DND-41 (cell line): ENCODE results near the gene NUDCD3.
A peak's percentile ranks its signal among the peaks of the same experiment; 100 is the strongest.
"Not testable (repeated sequence)": the region's sequence is repeated elsewhere in the genome, so short reads cannot be mapped to it uniquely, and the experiment has no call there.

Experiments used
- ATAC-seq: fragments of 200-7000 bp; cut with Tn5 transposase; 3 replicates; pipeline ENCODE4 v1.9.1; 2021; ENCODE audit warnings: low read depth; ENCODE audit not compliant: insufficient read depth
- DNase-seq: peaks from one replicate; pipeline ENCODE4 v3.0.0-alpha.2; 2020
- H2AFZ ChIP-seq: 2 replicates; pipeline ENCODE4 v1.6.0; 2012; ENCODE audit warnings: low read depth, low read length
- H3K27ac ChIP-seq: 2 replicates; pipeline ENCODE4 v1.5.1; 2012; ENCODE audit warnings: low read length, inconsistent platforms
- H3K27me3 ChIP-seq: fragments of 200-600 bp; sonication (generic); 2 replicates; pipeline ENCODE4 v1.6.0; 2012; ENCODE audit warnings: low read length, mild to moderate bottlenecking, inconsistent platforms; ENCODE audit not compliant: insufficient read depth, poor library complexity
- H3K36me3 ChIP-seq: 2 replicates; pipeline ENCODE4 v1.5.1; 2012; ENCODE audit warnings: low read length, inconsistent platforms; ENCODE audit not compliant: insufficient read depth
- H3K4me1 ChIP-seq: 2 replicates; pipeline ENCODE4 v1.5.1; 2012; ENCODE audit warnings: mild to moderate bottlenecking, low read length; ENCODE audit not compliant: insufficient read depth
- H3K4me2 ChIP-seq: 2 replicates; pipeline ENCODE4 v1.6.0; 2012; ENCODE audit warnings: mild to moderate bottlenecking, moderate library complexity, low read length, inconsistent platforms; ENCODE audit not compliant: insufficient read depth
- H3K4me3 ChIP-seq, 2 experiments: fragments of 200-600 bp in 1 of 2; shearing (Covaris generic) in 1 of 2; 2 replicates each; pipeline ENCODE4 v1.5.1; 2012 to 2016; ENCODE audit warnings: inconsistent platforms in 2 of 2, low read length in 2 of 2, mild to moderate bottlenecking in 2 of 2, low read depth in 1 of 2, moderate library complexity in 1 of 2
- H3K79me2 ChIP-seq: 2 replicates; pipeline ENCODE4 v1.6.0; 2012; ENCODE audit warnings: low read length, inconsistent platforms; ENCODE audit not compliant: insufficient read depth
- H3K9ac ChIP-seq: 2 replicates; pipeline ENCODE4 v1.6.0; 2012; ENCODE audit warnings: low read depth, mild to moderate bottlenecking, inconsistent platforms, low read length, moderate library complexity
- H3K9me3 ChIP-seq: 2 replicates; pipeline ENCODE4 v1.5.1; 2012; ENCODE audit warnings: low read length, moderate library complexity, mild to moderate bottlenecking, inconsistent platforms; ENCODE audit not compliant: insufficient read depth, severe bottlenecking
- H4K20me1 ChIP-seq: 2 replicates; pipeline ENCODE4 v1.6.0; 2012; ENCODE audit warnings: low read length; ENCODE audit not compliant: insufficient read depth
- CTCF ChIP-seq: IDR thresholded peaks from 2 replicates; pipeline ENCODE4 v1.5.1; 2012; ENCODE audit warnings: borderline replicate concordance, low read length, moderate library complexity, mild to moderate bottlenecking; ENCODE audit not compliant: poor library complexity, severe bottlenecking; ENCODE audit errors: extremely low read depth
- EZH2 ChIP-seq: IDR thresholded peaks from 3 replicates; pipeline ENCODE4 v1.6.1; 2012; ENCODE audit warnings: borderline replicate concordance, low read depth, mild to moderate bottlenecking, moderate library complexity, low read length, inconsistent platforms; ENCODE audit not compliant: severe bottlenecking

NUDCD3 gene

GRCh38 chr7:44511236-44511635 is 20.8 kb upstream of the NUDCD3 start:
- Histone ChIP-seq H3K36me3 (no peaks in the 10 kb centered on the region), H3K4me3 (no peak overlapping the region), H4K20me1 (no peaks in the 10 kb centered on the region), H3K27ac (no peak overlapping the region), H3K4me2 (no peak overlapping the region), H3K9me3 (no peaks in the 10 kb centered on the region), H3K9ac (no peak overlapping the region), H3K4me1 (no peaks in the 10 kb centered on the region), H2AFZ (no peak overlapping the region), H3K79me2 (no peaks in the 10 kb centered on the region), H3K27me3 (no peaks in the 10 kb centered on the region)
- TF ChIP-seq EZH2 (no peak), CTCF (no peak)
- DNase-seq (no peak), ATAC-seq (no peak)

- Histone ChIP-seq H3K4me2 (no peak overlapping the region), H3K27me3 (no peaks in the 10 kb centered on the region), H3K4me3 (no peak overlapping the region), H3K36me3 (no peaks in the 10 kb centered on the region), H3K9me3 (no peaks in the 10 kb centered on the region), H4K20me1 (no peaks in the 10 kb centered on the region), H3K27ac (no peak overlapping the region), H2AFZ (no peak overlapping the region), H3K79me2 (no peaks in the 10 kb centered on the region), H3K4me1 (no peaks in the 10 kb centered on the region), H3K9ac (no peak overlapping the region)
- ATAC-seq = no peak
- TF ChIP-seq CTCF (no peak), EZH2 (no peak)
- DNase-seq = no peak
Observed at GRCh38 chr7:44508328-44509030, 18.0 kb upstream of the NUDCD3 start.

- H4K20me1 ChIP-seq, H3K27ac ChIP-seq, H2AFZ ChIP-seq, ATAC-seq, H3K27me3 ChIP-seq, DNase-seq, H3K9me3 ChIP-seq, H3K4me2 ChIP-seq, H3K9ac ChIP-seq, H3K36me3 ChIP-seq, H3K4me1 ChIP-seq, H3K79me2 ChIP-seq, H3K4me3 ChIP-seq: not testable (repeated sequence)
Observed at GRCh38 chr7:44506592-44507288, 16.3 kb upstream of the NUDCD3 start.

- peak; percentile 16 for DNase-seq
Observed at GRCh38 chr7:44505595-44505994, 15.1 kb upstream of the NUDCD3 start.

More at GRCh38 chr7:44505595-44505994, 15.1 kb upstream of the NUDCD3 start:
- Histone ChIP-seq H3K4me1 (no peaks in the 10 kb centered on the region), H4K20me1 (no peaks in the 10 kb centered on the region), H3K27me3 (no peaks in the 10 kb centered on the region), H3K27ac (no peak overlapping the region), H3K36me3 (no peaks in the 10 kb centered on the region), H3K9ac (no peak overlapping the region), H3K4me3 (no peak overlapping the region), H3K79me2 (no peaks in the 10 kb centered on the region), H3K9me3 (no peaks in the 10 kb centered on the region), H2AFZ (no peak overlapping the region), H3K4me2 (no peak overlapping the region)
- no peak for ATAC-seq
- TF ChIP-seq CTCF = no peak
- TF ChIP-seq EZH2 = no peak
